ENCODE data around the gene CYTH1. TPM values are rescaled to one million over a fixed set of nuclear protein-coding genes. Genes with fewer than 3 reads are reported as not detected.

CYTH1 gene
- total RNA-seq, 1 experiment from 2014 or later = 40.3 TPM

GRCh38 chr17:78668847-78669246, 113.2 kb downstream of the CYTH1 start:
- CTCF ChIA-PET = no interaction called here
- peaks cover 9% of the 10 kb centered on the region for H3K4me1 ChIP-seq (replicated peaks; ENCODE audit: insufficient read depth)

DNA sequence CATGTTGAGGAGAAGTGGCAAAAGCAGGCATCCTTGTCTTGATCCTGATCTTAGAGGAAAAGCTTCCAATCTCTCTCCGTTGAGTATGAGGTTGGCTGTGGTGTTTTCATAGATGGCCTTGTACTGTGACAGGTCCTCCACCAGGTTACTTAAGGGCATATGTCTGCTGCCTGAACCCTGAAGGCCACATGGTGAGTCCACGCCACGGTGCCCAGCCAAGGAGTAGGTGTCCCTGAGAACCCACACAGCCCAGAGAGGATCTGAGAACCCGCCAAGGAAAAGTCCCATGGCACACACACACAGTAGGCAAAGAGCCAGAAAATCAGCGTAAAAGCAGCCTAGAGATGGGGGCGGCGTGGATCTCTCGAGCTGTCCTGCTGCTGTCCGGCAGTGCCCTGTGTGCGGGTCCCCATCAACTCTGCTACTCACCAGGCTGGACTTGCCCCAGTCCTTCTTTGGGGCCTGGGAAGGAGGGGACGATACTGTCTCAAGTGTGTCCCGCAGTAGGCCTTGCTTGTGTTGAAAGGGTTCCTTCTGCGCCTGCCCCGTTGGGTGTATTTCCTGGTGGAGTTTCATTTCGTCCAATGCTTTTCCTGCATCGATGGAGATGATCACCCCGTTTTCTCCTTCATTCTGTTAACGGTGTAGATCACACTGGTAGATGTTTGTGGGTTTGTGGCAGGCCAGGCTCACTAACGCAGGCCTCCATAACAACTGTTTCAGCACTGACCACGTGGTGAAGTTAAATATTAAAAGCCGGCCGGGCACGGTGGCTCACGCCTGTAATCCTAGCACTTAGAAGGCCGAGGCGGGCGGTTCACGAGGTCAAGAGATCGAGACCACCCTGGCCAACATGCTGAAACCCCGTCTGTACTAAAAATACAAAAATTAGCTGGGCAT, 114.1 kb downstream of the CYTH1 start:
- H3K9me2 ChIP-seq (ENCODE audit: insufficient read depth) = no peaks in the 10 kb centered on the region

More at GRCh38 chr17:78668847-78669246, 113.2 kb downstream of the CYTH1 start:
- Histone ChIP-seq H3K27ac (no peak overlapping the region), H3K4me2 (no peak overlapping the region), H3F3A (ENCODE audit: insufficient read depth, low read depth) (peaks cover 7% of the 10 kb centered on the region; the same call in 1 of the 2 replicates), H2AFZ (no peak overlapping the region), H3K79me2 (ENCODE audit: low read depth) (no peaks in the 10 kb centered on the region), H3K9me3 (ENCODE audit: insufficient read depth, low read depth) (no peaks in the 10 kb centered on the region), H3K27me3 (ENCODE audit: insufficient read depth, low read depth) (no peaks in the 10 kb centered on the region), H3K36me3 (ENCODE audit: low read depth) (no peaks in the 10 kb centered on the region), H3K4me3 (no peak overlapping the region), H3K9me2 (ENCODE audit: insufficient read depth) (no peaks in the 10 kb centered on the region), H4K20me1 (ENCODE audit: insufficient read depth) (no peaks in the 10 kb centered on the region)
- POLR2A ChIA-PET (ENCODE audit: unreplicated experiment) = no interaction called here
- BruUV-seq (replicated peaks) = no TSS peak
- intact Hi-C loops (cut with micrococcal nuclease; ENCODE audit: unreplicated experiment) = loop anchor here (5.0 to 10.0 kb wide), 2 partner anchors 38 to 134 kb away; no protein-coding TSS in a partner anchor
- TF ChIP-seq EZH2 (IDR thresholded peaks at IDR 0.05; ENCODE audit: low read depth) = no peak
- TF ChIP-seq, protein P1, sequence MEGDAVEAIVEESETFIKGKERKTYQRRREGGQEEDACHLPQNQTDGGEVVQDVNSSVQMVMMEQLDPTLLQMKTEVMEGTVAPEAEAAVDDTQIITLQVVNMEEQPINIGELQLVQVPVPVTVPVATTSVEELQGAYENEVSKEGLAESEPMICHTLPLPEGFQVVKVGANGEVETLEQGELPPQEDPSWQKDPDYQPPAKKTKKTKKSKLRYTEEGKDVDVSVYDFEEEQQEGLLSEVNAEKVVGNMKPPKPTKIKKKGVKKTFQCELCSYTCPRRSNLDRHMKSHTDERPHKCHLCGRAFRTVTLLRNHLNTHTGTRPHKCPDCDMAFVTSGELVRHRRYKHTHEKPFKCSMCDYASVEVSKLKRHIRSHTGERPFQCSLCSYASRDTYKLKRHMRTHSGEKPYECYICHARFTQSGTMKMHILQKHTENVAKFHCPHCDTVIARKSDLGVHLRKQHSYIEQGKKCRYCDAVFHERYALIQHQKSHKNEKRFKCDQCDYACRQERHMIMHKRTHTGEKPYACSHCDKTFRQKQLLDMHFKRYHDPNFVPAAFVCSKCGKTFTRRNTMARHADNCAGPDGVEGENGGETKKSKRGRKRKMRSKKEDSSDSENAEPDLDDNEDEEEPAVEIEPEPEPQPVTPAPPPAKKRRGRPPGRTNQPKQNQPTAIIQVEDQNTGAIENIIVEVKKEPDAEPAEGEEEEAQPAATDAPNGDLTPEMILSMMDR (conservative IDR thresholded peaks at IDR 0.05) = no peak
- no peak for DNase-seq

DNA sequence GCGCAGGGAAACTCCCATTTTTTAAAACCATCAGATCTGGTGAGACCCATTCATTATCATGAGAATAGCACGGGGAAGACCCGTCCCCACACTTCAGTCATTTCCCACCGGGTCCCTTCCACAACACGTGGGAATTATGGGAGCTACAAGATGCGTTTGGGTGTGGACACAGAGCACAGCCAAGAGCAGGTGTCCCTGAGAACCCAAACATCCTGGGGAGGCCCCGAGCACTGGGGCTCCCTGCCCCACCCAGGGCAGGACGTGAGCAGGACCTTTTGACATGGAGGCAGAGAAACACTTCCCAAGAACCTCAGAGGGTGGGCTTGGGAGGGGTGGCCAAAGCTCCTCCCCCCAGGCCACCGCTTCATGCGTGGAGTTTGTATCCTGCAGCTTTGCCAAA, 115.0 kb downstream of the CYTH1 start:
- H3K36me3 ChIP-seq (ENCODE audit: low read depth) = no peaks in the 10 kb centered on the region
- intact Hi-C loops (cut with micrococcal nuclease; ENCODE audit: unreplicated experiment) = loop anchor here (5.0 to 10.0 kb wide), 2 partner anchors 40 to 132 kb away; no protein-coding TSS in a partner anchor
- no peak for DNase-seq
- H3K4me1 ChIP-seq (replicated peaks; ENCODE audit: insufficient read depth) = peaks cover 9% of the 10 kb centered on the region
- H3F3A ChIP-seq (ENCODE audit: insufficient read depth, low read depth) = peaks cover 7% of the 10 kb centered on the region; the same call in 1 of the 2 replicates
- no TSS peak for BruUV-seq (replicated peaks)
- H3K9me3 ChIP-seq (ENCODE audit: insufficient read depth, low read depth) = no peaks in the 10 kb centered on the region
- no peaks in the 10 kb centered on the region for H3K9me2 ChIP-seq (ENCODE audit: insufficient read depth)
- H4K20me1 ChIP-seq (ENCODE audit: insufficient read depth) = no peaks in the 10 kb centered on the region
- H3K27me3 ChIP-seq (ENCODE audit: insufficient read depth, low read depth) = no peaks in the 10 kb centered on the region
- no peak for TF ChIP-seq EZH2 (IDR thresholded peaks at IDR 0.05; ENCODE audit: low read depth)
- TF ChIP-seq, protein P1 (conservative IDR thresholded peaks at IDR 0.05) = no peak
- H3K4me3 ChIP-seq = no peak overlapping the region
- no peak overlapping the region for H3K27ac ChIP-seq
- H3K79me2 ChIP-seq (ENCODE audit: low read depth) = no peaks in the 10 kb centered on the region
- CTCF ChIA-PET = no interaction called here
- H2AFZ ChIP-seq = no peak overlapping the region
- H3K4me2 ChIP-seq = no peak overlapping the region
- POLR2A ChIA-PET (ENCODE audit: unreplicated experiment) = interaction anchor here (0.5 kb wide), 1 partner anchor 69 kb away, joined by 5 read pairs; no protein-coding TSS in a partner anchor

More for the DNA sequence above, 114.1 kb downstream of the CYTH1 start:
- TF ChIP-seq, protein P1 (conservative IDR thresholded peaks at IDR 0.05) = no peak
- no peak for TF ChIP-seq EZH2 (IDR thresholded peaks at IDR 0.05; ENCODE audit: low read depth)
- POLR2A ChIA-PET (ENCODE audit: unreplicated experiment) = interaction anchor here (0.5 kb wide), 1 partner anchor 68 kb away, joined by 5 read pairs; no protein-coding TSS in a partner anchor
- peaks cover 9% of the 10 kb centered on the region for H3K4me1 ChIP-seq (replicated peaks; ENCODE audit: insufficient read depth)
- DNase-seq = no peak
- no peaks in the 10 kb centered on the region for H3K9me3 ChIP-seq (ENCODE audit: insufficient read depth, low read depth)
- no peak overlapping the region for H2AFZ ChIP-seq
- no peak overlapping the region for H3K4me3 ChIP-seq
- H3F3A ChIP-seq (ENCODE audit: insufficient read depth, low read depth) = peaks cover 7% of the 10 kb centered on the region; the same call in 1 of the 2 replicates
- no TSS peak for BruUV-seq (replicated peaks)
- intact Hi-C loops (cut with micrococcal nuclease; ENCODE audit: unreplicated experiment) = loop anchor here (5.0 to 10.0 kb wide), 2 partner anchors 39 to 133 kb away; no protein-coding TSS in a partner anchor
- no peaks in the 10 kb centered on the region for H4K20me1 ChIP-seq (ENCODE audit: insufficient read depth)
- no peaks in the 10 kb centered on the region for H3K79me2 ChIP-seq (ENCODE audit: low read depth)
- H3K27me3 ChIP-seq (ENCODE audit: insufficient read depth, low read depth) = no peaks in the 10 kb centered on the region
- no peaks in the 10 kb centered on the region for H3K36me3 ChIP-seq (ENCODE audit: low read depth)
- H3K4me2 ChIP-seq = no peak overlapping the region
- CTCF ChIA-PET = no interaction called here
- no peak overlapping the region for H3K27ac ChIP-seq
